HepG2 (cell line): ENCODE data around the gene PLD3. TPM values are rescaled to one million over a fixed set of nuclear protein-coding genes. Genes with fewer than 3 reads are reported as not detected.

Source experiments
- BORCS8-MEF2B ChIP-seq: sonication (generic); formaldehyde crosslinking; IDR thresholded peaks from 2 replicates; pipeline ENCODE4 v1.8.0; 2022; ENCODE audit warnings: mild to moderate bottlenecking, missing genetic modification reagents
- CHD2 ChIP-seq: IDR thresholded peaks from 2 replicates; pipeline ENCODE4 v1.6.1; 2011; ENCODE audit warnings: low read depth, low read length, improper control_type of control experiment
- DBP ChIP-seq: sonication (generic); formaldehyde crosslinking; IDR thresholded peaks from 2 replicates; pipeline ENCODE4 v1.4.0; 2020; ENCODE audit warnings: missing genetic modification reagents; ENCODE audit errors: not compliant biosample characterization
- E2F2 ChIP-seq: sonication (generic); formaldehyde crosslinking; IDR thresholded peaks from 2 replicates; pipeline ENCODE4 v1.4.0; 2020; ENCODE audit warnings: missing genetic modification reagents, borderline replicate concordance
- KLF9 ChIP-seq: IDR thresholded peaks from 2 replicates; pipeline ENCODE4 v1.6.1; 2016; ENCODE audit warnings: low read depth
- NPAS2 ChIP-seq: sonication (generic); formaldehyde crosslinking; IDR thresholded peaks from 2 replicates; pipeline ENCODE4 v1.8.0; 2022; ENCODE audit warnings: mild to moderate bottlenecking, missing genetic modification reagents, borderline replicate concordance
- PHF20 ChIP-seq: sonication (generic); formaldehyde crosslinking; IDR thresholded peaks from 2 replicates; pipeline ENCODE4 v1.5.0; 2020; ENCODE audit warnings: mild to moderate bottlenecking, missing genetic modification reagents
- POLR2AphosphoS2 ChIP-seq: IDR thresholded peaks from 2 replicates; pipeline ENCODE4 v1.6.1; 2011; ENCODE audit warnings: low read depth, low read length, improper control_type of control experiment
- POLR2AphosphoS5 ChIP-seq: IDR thresholded peaks from 2 replicates; pipeline ENCODE4 v1.6.1; 2012; ENCODE audit warnings: low read depth, low read length
- POLR2G ChIP-seq: fragments of 200-400 bp; formaldehyde crosslinking; IDR thresholded peaks from 2 replicates; pipeline ENCODE4 v1.6.1; 2018; ENCODE audit warnings: mild to moderate bottlenecking, low read depth, low read length, moderate library complexity
- SMAD3 ChIP-seq: sonication (generic); formaldehyde crosslinking; IDR thresholded peaks from 2 replicates; pipeline ENCODE4 v1.4.0; 2020; ENCODE audit warnings: missing genetic modification reagents
- SNAPC5 ChIP-seq: sonication (generic); formaldehyde crosslinking; IDR thresholded peaks from 2 replicates; pipeline ENCODE4 v1.8.1; 2023; ENCODE audit warnings: mild to moderate bottlenecking, missing genetic modification reagents, borderline replicate concordance
- SOX5 ChIP-seq: IDR thresholded peaks from 2 replicates; pipeline ENCODE4 v1.6.1; 2016; ENCODE audit warnings: borderline replicate concordance
- TFAP4 ChIP-seq: sonication (generic); IDR thresholded peaks from 2 replicates; pipeline ENCODE4 v1.6.1; 2016; ENCODE audit warnings: low read depth, borderline replicate concordance
- TOPORS ChIP-seq: sonication (generic); formaldehyde crosslinking; IDR thresholded peaks from 2 replicates; pipeline ENCODE4 v1.8.0; 2023; ENCODE audit warnings: mild to moderate bottlenecking, missing genetic modification reagents
- YEATS2 ChIP-seq: sonication (generic); formaldehyde crosslinking; IDR thresholded peaks from 2 replicates; pipeline ENCODE4 v1.4.0; 2020; ENCODE audit warnings: missing genetic modification reagents, borderline replicate concordance
- ZBTB2 ChIP-seq: sonication (generic); formaldehyde crosslinking; IDR thresholded peaks from 2 replicates; pipeline ENCODE4 v1.8.0; 2022; ENCODE audit warnings: low read depth, missing genetic modification reagents
- ZFAT ChIP-seq: sonication (generic); formaldehyde crosslinking; conservative IDR thresholded peaks from 2 replicates; pipeline ENCODE4 v1.8.1; 2023; ENCODE audit warnings: missing genetic modification reagents, inconsistent platforms
- ZFY ChIP-seq: sonication (generic); formaldehyde crosslinking; IDR thresholded peaks from 2 replicates; pipeline ENCODE4 v1.4.0; 2020; ENCODE audit warnings: missing genetic modification reagents
- ZNF468 ChIP-seq: sonication (generic); formaldehyde crosslinking; IDR thresholded peaks from 2 replicates; pipeline ENCODE4 v1.8.0; 2022; ENCODE audit warnings: mild to moderate bottlenecking, moderate library complexity, missing genetic modification reagents
- ZNF567 ChIP-seq: sonication (generic); formaldehyde crosslinking; IDR thresholded peaks from 2 replicates; pipeline ENCODE4 v1.8.1; 2023; ENCODE audit warnings: mild to moderate bottlenecking, missing genetic modification reagents, borderline replicate concordance
- ZNF75D ChIP-seq: sonication (generic); formaldehyde crosslinking; IDR thresholded peaks from 2 replicates; pipeline ENCODE4 v1.8.1; 2023; ENCODE audit warnings: missing genetic modification reagents, mild to moderate bottlenecking, borderline replicate concordance
- ZSCAN5A ChIP-seq: sonication (generic); formaldehyde crosslinking; IDR thresholded peaks from 2 replicates; pipeline ENCODE4 v1.8.0; 2022; ENCODE audit warnings: mild to moderate bottlenecking, missing genetic modification reagents, borderline replicate concordance
- polyA plus RNA-seq, 8 experiments: library from polyadenylated mRNA; depleted of rRNA in 3 of 8; stranded (reverse) in 7 of 8; unstranded in 1 of 8; fragments of >200 nt; fragmentation: Illumina TruSeq in 4 of 8; extraction: Trizol in 4 of 8; gene quantifications; 2 replicates each; pipeline versions ENCODE4 v1.2.1 to v1.2.3, GENCODE V29; 2011 to 2016; ENCODE audit warnings: low read depth in 4 of 8, missing spikeins in 1 of 8, mixed read lengths in 1 of 8; ENCODE audit not compliant: insufficient read depth in 1 of 8
- total RNA-seq, 5 experiments: library from RNA; depleted of rRNA; stranded (reverse); fragments of >200 nt; fragmentation: Illumina TruSeq; extraction: Trizol; gene quantifications; 2 replicates each; pipeline ENCODE4 v1.2.3, GENCODE V29; 2016; ENCODE audit warnings: low read depth in 1 of 5

Gene PLD3
- total and polyA plus RNA-seq, 2 of the 13 experiments (the other 11 are each of a cell fraction or from before 2014, with no cell fraction given) = 45.7 to 164 TPM

GRCh38 chr19:40420766-40421765 lies 72.6 kb downstream of the PLD3 start (continued):
- TF ChIP-seq TFAP4 (peak; percentile 66; the same call in 1 of the 2 replicates), TOPORS (peak; percentile 45), POLR2AphosphoS5 (peak; percentile 83), BORCS8-MEF2B (CRISPR knock-in tag) (no peak; the same call in 1 of the 2 replicates), KLF9 (CRISPR knock-in tag) (no peak), SMAD3 (CRISPR knock-in tag) (0 out of 2 replicates have a peak, but pooled peaks have one; percentile 52), POLR2G (peak; percentile 84), ZNF567 (CRISPR knock-in tag) (no peak; the same call in 1 of the 2 replicates), ZNF75D (no peak), ZSCAN5A (CRISPR knock-in tag) (peak; percentile 57; the same call in 1 of the 2 replicates), NPAS2 (CRISPR knock-in tag) (no peak), SOX5 (CRISPR knock-in tag) (peak; percentile 63; the same call in 1 of the 2 replicates), ZNF468 (CRISPR knock-in tag) (0 out of 2 replicates have a peak, but pooled peaks have one; percentile 65), POLR2AphosphoS2 (no peak), ZBTB2 (0 out of 2 replicates have a peak, but pooled peaks have one; percentile 45), PHF20 (CRISPR knock-in tag) (peak; percentile 72), ZFAT (CRISPR knock-in tag) (0 out of 2 replicates have a peak, but pooled peaks have one; percentile 19), E2F2 (CRISPR knock-in tag) (no peak), SNAPC5 (no peak), DBP (CRISPR knock-in tag) (no peak), CHD2 (no peak), YEATS2 (CRISPR knock-in tag) (peak; percentile 70; the same call in 1 of the 2 replicates), ZFY (CRISPR knock-in tag) (peak; percentile 95)
